Activated CD4-positive, alpha-beta memory T cell treated with anti-CD3 and anti-CD28 coated beads for 36 hours (primary cell): Measurements from ENCODE around the gene ARFGAP3. TPM values are rescaled to one million over a fixed set of nuclear protein-coding genes. Genes with fewer than 3 reads are reported as not detected.

Source experiments
- CTCF ChIA-PET: fragments of 350-600 bp; sonication (Branson Sonifier 250); formaldehyde crosslinking; loops from one replicate; lab custom pipeline; 2021; ENCODE audit warnings: antibody characterized with exemption, inconsistent platforms; lab: Charles Lee
- POLR2A ChIA-PET: fragments of 350-600 bp; sonication (Branson Sonifier 250); formaldehyde crosslinking; loops from one replicate; lab custom pipeline; 2021; ENCODE audit warnings: antibody characterized with exemption; lab: Charles Lee
- DNase-seq: peaks from one replicate; pipeline ENCODE4 v3.0.0-alpha.2; 2020
- H3K27ac Mint-ChIP-seq: one replicate; pipeline ENCODE4 v1.8.0; 2021; ENCODE audit warnings: mixed read lengths
- H3K27me3 Mint-ChIP-seq: one replicate; pipeline ENCODE4 v1.8.0; 2021; ENCODE audit warnings: mixed read lengths
- H3K36me3 Mint-ChIP-seq: one replicate; pipeline ENCODE4 v1.8.0; 2021; ENCODE audit warnings: mixed read lengths
- H3K4me1 Mint-ChIP-seq: one replicate; pipeline ENCODE4 v1.8.0; 2021; ENCODE audit warnings: low read depth, mixed read lengths
- H3K4me3 Mint-ChIP-seq: one replicate; pipeline ENCODE4 v1.8.0; 2021; ENCODE audit warnings: mild to moderate bottlenecking, mixed read lengths
- H3K9me3 Mint-ChIP-seq: one replicate; pipeline ENCODE4 v1.8.0; 2021; ENCODE audit warnings: mixed read lengths
- intact Hi-C: fragments of 100-400 bp; cut with micrococcal nuclease; formaldehyde crosslinking; loops from one replicate; pipeline ENCODE4 v1.15.1; 2023
- total RNA-seq, 2 experiments: library from RNA; stranded (reverse); gene quantifications; one replicate each; pipeline ENCODE4 v1.2.3, GENCODE V29; 2021

The ARFGAP3 gene
- total RNA-seq, 2 experiments from 2014 or later = 40.6 to 45.5 TPM

GRCh38 chr22:42856179-42856864 lies 751 bp downstream of the ARFGAP3 start:
- CTCF ChIA-PET = interaction anchor here (0.6 to 5.6 kb wide), 5 partner anchors 11 to 278 kb away, joined by 3 to 39 read pairs (median 3); no protein-coding TSS in a partner anchor
- Mint-ChIP-seq H3K4me1 (peaks cover 8% of the 10 kb centered on the region), H3K27me3 (no peaks in the 10 kb centered on the region), H3K9me3 (no peaks in the 10 kb centered on the region), H3K4me3 (peak overlapping the region; percentile 86), H3K36me3 (no peaks in the 10 kb centered on the region), H3K27ac (peak overlapping the region; percentile 90)
- POLR2A ChIA-PET = interaction anchor here (0.8 to 2.2 kb wide), 5 partner anchors 11 to 241 kb away, joined by 3 to 13 read pairs (median 10); partner anchors contain the start of genes CYB5R3, PACSIN2 and POLDIP3
- intact Hi-C loops = loop anchor here (2.0 to 5.0 kb wide), 3 partner anchors 161 to 330 kb away; partner anchors contain the start of genes PACSIN2, POLDIP3 and TTLL12
- DNase-seq = peak; percentile 68

- H3K4me3 Mint-ChIP-seq = peak overlapping the region; percentile 86
- no peaks in the 10 kb centered on the region for H3K27me3 Mint-ChIP-seq
- intact Hi-C loops = loop anchor here (2.0 to 5.0 kb wide), 3 partner anchors 162 to 331 kb away; partner anchors contain the start of genes PACSIN2, POLDIP3 and TTLL12
- ChIA-PET POLR2A (interaction anchor here (0.7 to 2.2 kb wide), 4 partner anchors 12 to 268 kb away, joined by 3 to 13 read pairs (median 11); partner anchors contain the start of genes PACSIN2 and POLDIP3), CTCF (interaction anchor here (0.7 to 5.6 kb wide), 3 partner anchors 12 to 178 kb away, joined by 3 to 39 read pairs (median 7); no protein-coding TSS in a partner anchor)
- H3K9me3 Mint-ChIP-seq = no peaks in the 10 kb centered on the region
- peaks cover 8% of the 10 kb centered on the region for H3K4me1 Mint-ChIP-seq
- no peak for DNase-seq
- H3K27ac Mint-ChIP-seq = peak overlapping the region; percentile 90
- no peaks in the 10 kb centered on the region for H3K36me3 Mint-ChIP-seq
These were observed 1.4 kb downstream of the ARFGAP3 start for GRCh38 chr22:42855721-42856120.

GRCh38 chr22:42855211-42855610 lies 1.9 kb downstream of the ARFGAP3 start:
- H3K27ac Mint-ChIP-seq = no peak overlapping the region
- no peaks in the 10 kb centered on the region for H3K36me3 Mint-ChIP-seq
- ChIA-PET CTCF (interaction anchor here (0.8 to 5.6 kb wide), 3 partner anchors 12 to 178 kb away, joined by 6 to 39 read pairs (median 7); no protein-coding TSS in a partner anchor), POLR2A (interaction anchor here (0.7 to 2.2 kb wide), 3 partner anchors 240 to 296 kb away, joined by 3 to 13 read pairs (median 5); partner anchors contain the start of genes POLDIP3 and TSPO)
- peaks cover 8% of the 10 kb centered on the region for H3K4me1 Mint-ChIP-seq
- no peaks in the 10 kb centered on the region for H3K27me3 Mint-ChIP-seq
- intact Hi-C loops = loop anchor here (5.0 kb wide), 1 partner anchor 162 kb away; the partner anchor contains the start of gene PACSIN2
- DNase-seq = no peak
- peak overlapping the region; percentile 35 for H3K4me3 Mint-ChIP-seq
- no peaks in the 10 kb centered on the region for H3K9me3 Mint-ChIP-seq

DNA sequence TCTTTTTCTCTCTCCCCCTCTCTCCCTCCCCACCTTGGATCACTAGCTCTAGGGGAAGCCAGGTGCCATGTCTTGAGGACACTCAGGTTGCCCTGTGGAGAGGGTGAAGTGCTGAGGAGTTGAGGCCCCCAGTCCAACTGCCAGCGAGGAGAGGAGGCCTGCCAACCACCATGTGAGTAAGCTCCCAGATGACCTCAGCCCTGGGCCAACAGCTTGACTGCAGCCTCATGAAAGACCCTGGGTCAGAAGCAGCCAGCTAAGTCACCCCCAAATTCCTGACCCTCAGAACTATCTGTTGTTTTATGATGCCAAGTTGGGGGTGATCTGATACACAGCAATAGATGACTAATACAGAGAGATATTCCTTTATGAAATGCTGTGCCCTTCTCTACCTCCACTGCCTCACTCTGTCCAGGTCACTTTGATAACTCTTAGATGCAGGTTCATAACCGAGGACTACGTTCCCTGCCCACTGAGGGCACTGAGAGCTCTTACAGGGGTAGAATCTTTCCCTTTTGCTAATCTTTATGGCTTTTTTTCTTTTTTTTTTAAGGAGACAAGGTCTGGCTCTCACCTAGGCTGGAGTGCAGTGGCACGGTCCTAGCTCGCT lies 8.0 kb downstream of the ARFGAP3 start:
- ChIA-PET CTCF (no interaction called here), POLR2A (no interaction called here)
- H3K27ac Mint-ChIP-seq = no peak overlapping the region

DNA sequence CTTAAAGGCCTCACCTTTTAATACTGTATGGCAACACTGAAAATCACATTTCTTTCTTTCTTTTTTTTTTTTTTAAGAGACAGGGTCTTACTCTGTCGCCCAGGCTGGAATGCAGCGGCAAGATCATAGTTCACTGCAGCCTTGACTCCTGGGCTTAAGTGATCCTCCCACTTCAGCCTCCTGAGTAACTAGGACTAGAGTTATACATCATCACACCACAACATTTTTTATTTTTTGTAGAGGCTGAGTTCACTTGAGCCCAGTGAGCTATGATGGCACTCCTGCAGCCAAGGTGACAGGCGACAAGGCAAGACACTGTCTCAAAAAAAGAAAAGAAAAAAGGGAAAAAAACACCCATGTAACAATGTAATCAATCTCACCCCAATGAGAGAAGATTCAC lies 10.0 kb downstream of the ARFGAP3 start:
- Mint-ChIP-seq H3K27me3 (no peaks in the 10 kb centered on the region), H3K36me3 (peaks cover 15% of the 10 kb centered on the region), H3K4me3 (no peak overlapping the region), H3K9me3 (no peaks in the 10 kb centered on the region), H3K4me1 (peaks cover 11% of the 10 kb centered on the region), H3K27ac (no peak overlapping the region)
- POLR2A ChIA-PET = no interaction called here
- CTCF ChIA-PET = interaction anchor here (0.7 to 0.9 kb wide), 2 partner anchors 11 to 214 kb away, joined by 3 read pairs; no protein-coding TSS in a partner anchor
- no peak for DNase-seq
- intact Hi-C loops = no loop called here

More for the DNA sequence above, 8.0 kb downstream of the ARFGAP3 start:
- intact Hi-C loops = no loop called here
- Mint-ChIP-seq H3K4me3 (no peak overlapping the region), H3K4me1 (peaks cover 4% of the 10 kb centered on the region), H3K36me3 (peaks cover 11% of the 10 kb centered on the region), H3K9me3 (no peaks in the 10 kb centered on the region), H3K27me3 (no peaks in the 10 kb centered on the region)
- DNase-seq = no peak

DNA sequence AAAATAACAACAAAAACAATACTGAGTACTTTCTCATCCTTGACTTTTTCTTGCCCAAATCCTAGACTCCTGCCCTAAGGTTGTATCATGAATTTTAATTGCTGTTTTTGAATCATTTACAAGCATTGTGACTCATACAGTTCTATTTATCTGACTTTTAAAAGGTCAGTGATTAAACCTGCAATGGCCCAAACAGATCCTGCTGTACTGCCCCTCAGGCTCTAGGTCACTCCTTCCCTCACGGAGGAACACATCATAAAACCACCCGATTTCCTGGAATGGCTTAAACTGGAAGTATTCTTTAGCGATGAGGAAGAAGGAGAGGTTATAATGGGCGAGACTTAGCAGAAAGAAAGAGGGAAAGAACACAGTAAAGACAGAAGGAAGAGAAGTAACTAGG lies 12.3 kb downstream of the ARFGAP3 start:
- POLR2A ChIA-PET = interaction anchor here (1.0 kb wide), 1 partner anchor 29 kb away, joined by 3 read pairs; no protein-coding TSS in a partner anchor
- H3K36me3 Mint-ChIP-seq = peaks cover 15% of the 10 kb centered on the region
- no peak for DNase-seq
- intact Hi-C loops = no loop called here
- peaks cover 14% of the 10 kb centered on the region for H3K4me1 Mint-ChIP-seq
- no peak overlapping the region for H3K4me3 Mint-ChIP-seq
- no peaks in the 10 kb centered on the region for H3K9me3 Mint-ChIP-seq
- CTCF ChIA-PET = no interaction called here
- H3K27me3 Mint-ChIP-seq = no peaks in the 10 kb centered on the region
- no peak overlapping the region for H3K27ac Mint-ChIP-seq

DNA sequence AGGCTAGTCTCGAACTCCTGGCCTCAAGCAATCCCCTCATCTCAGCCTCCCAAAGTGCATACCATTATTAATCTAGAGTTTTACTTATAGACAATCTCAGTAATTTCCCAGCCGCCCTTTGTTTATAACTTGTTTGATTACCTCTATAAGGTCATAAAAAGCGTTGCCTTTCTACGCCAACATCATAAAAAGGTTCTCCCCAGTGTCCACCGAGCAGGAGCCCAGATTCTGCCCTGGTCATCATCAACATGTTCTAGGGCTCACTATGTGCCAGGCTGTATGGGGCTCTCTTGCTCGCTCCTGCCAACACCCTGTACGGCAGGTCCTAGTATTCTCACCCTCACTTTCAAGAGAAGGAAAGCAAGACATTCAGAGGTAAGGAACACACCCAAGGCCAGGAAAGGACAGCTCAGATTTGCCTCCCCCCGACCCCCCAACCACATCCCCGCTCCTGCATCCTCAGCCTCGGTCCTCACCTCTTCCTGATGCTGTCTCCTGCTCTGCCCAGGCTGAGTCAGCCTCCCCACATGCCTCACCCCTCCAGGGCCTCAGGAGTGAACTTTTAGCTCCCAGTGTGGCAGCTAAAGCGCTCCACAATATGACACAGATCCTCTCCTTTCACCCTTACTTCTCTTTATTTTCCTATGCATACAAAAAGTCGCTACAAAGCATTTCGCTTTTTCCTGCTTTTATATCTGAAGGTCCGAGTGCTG lies 14.3 kb downstream of the ARFGAP3 start:
- Mint-ChIP-seq H3K9me3 (no peaks in the 10 kb centered on the region), H3K36me3 (peaks cover 15% of the 10 kb centered on the region), H3K27ac (no peak overlapping the region), H3K4me1 (peaks cover 14% of the 10 kb centered on the region), H3K4me3 (no peak overlapping the region), H3K27me3 (no peaks in the 10 kb centered on the region)
- DNase-seq = no peak
- POLR2A ChIA-PET = no interaction called here
- intact Hi-C loops = no loop called here
- CTCF ChIA-PET = interaction anchor here (2.1 kb wide), 1 partner anchor 25 kb away, joined by 7 read pairs; no protein-coding TSS in a partner anchor

DNA sequence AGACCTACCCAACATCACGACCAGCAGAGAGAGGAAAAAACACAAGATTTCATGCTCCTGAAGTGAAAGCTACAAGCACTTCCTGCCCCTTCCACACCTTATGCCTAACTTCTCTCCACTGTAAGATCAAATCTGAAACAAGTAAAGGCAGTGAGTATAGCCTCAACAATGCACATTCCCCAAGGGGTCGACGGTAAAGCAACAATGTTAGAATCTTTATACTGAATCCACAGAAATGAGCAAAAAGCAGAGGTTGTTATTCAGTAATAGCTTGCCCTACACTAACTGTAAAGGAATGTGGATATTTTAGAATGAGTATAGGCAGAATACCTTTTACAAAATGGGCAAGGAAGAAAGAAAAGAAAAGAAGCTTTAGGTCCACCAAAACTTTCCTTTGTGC lies 15.6 kb downstream of the ARFGAP3 start:
- intact Hi-C loops = no loop called here
- ChIA-PET CTCF (interaction anchor here (0.9 kb wide), 1 partner anchor 15 kb away, joined by 3 read pairs; no protein-coding TSS in a partner anchor), POLR2A (interaction anchor here (0.6 kb wide), 1 partner anchor 44 kb away, joined by 6 read pairs; no protein-coding TSS in a partner anchor)
- H3K4me1 Mint-ChIP-seq = peaks cover 14% of the 10 kb centered on the region
- H3K27me3 Mint-ChIP-seq = no peaks in the 10 kb centered on the region
- DNase-seq = no peak
- H3K27ac Mint-ChIP-seq = no peak overlapping the region
- peaks cover 15% of the 10 kb centered on the region for H3K36me3 Mint-ChIP-seq
- no peak overlapping the region for H3K4me3 Mint-ChIP-seq
- H3K9me3 Mint-ChIP-seq = no peaks in the 10 kb centered on the region

- POLR2A ChIA-PET = no interaction called here
- CTCF ChIA-PET = no interaction called here
- H3K4me1 Mint-ChIP-seq = peaks cover 5% of the 10 kb centered on the region
- H3K4me3 Mint-ChIP-seq = no peak overlapping the region
- H3K9me3 Mint-ChIP-seq = no peaks in the 10 kb centered on the region
- peaks cover 19% of the 10 kb centered on the region for H3K36me3 Mint-ChIP-seq
- no peak overlapping the region for H3K27ac Mint-ChIP-seq
- no peaks in the 10 kb centered on the region for H3K27me3 Mint-ChIP-seq
- intact Hi-C loops = no loop called here
- DNase-seq = no peak
These were observed 19.5 kb downstream of the ARFGAP3 start for GRCh38 chr22:42837556-42837955.

DNA sequence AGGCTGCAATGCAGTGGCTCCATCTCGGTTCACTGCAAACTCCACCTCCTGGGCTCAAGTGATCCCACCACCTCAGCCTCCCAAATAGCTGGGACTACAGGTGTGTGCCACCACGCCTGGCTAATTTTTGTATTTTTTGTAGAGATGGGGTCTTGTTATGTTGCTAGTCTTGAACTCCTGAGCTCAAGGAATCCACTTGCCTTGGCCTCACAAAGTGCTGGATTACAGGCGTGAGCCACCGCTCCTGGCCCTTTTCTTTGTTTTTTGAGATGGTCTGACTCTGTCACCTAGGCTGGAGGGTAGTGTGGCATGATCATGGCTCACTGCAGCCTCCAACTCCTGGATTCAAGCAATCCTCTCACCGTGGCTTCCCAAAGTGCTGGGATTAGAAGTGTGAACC lies 21.0 kb downstream of the ARFGAP3 start:
- DNase-seq = no peak
- Mint-ChIP-seq H3K4me3 (no peak overlapping the region), H3K36me3 (peaks cover 25% of the 10 kb centered on the region), H3K9me3 (no peaks in the 10 kb centered on the region), H3K27ac (no peak overlapping the region), H3K4me1 (peaks cover 5% of the 10 kb centered on the region), H3K27me3 (no peaks in the 10 kb centered on the region)
- ChIA-PET POLR2A (no interaction called here), CTCF (interaction anchor here (0.9 kb wide), 1 partner anchor 31 kb away, joined by 4 read pairs; no protein-coding TSS in a partner anchor)
- intact Hi-C loops = no loop called here

- no peaks in the 10 kb centered on the region for H3K27me3 Mint-ChIP-seq
- intact Hi-C loops = no loop called here
- POLR2A ChIA-PET = no interaction called here
- CTCF ChIA-PET = no interaction called here
- H3K27ac Mint-ChIP-seq = peak overlapping the region; percentile 9
- H3K4me1 Mint-ChIP-seq = peaks cover 2% of the 10 kb centered on the region
- no peaks in the 10 kb centered on the region for H3K9me3 Mint-ChIP-seq
- no peak overlapping the region for H3K4me3 Mint-ChIP-seq
- DNase-seq = no peak
- H3K36me3 Mint-ChIP-seq = peaks cover 26% of the 10 kb centered on the region
These were observed 22.7 kb downstream of the ARFGAP3 start for GRCh38 chr22:42834177-42834949.
